DMS53 treated with DMSO at 0.1 percent for 48 hours (cell line): ENCODE measurements around the gene IRF5.

Source experiments
- DNase-seq: peaks from one replicate; lab custom pipeline; 2025; ENCODE audit not compliant: unreplicated experiment; lab: John Stamatoyannopoulos, UW

IRF5 gene

GRCh38 chr7:128919881-128920799, 17.6 kb upstream of the IRF5 start:
- DNase-seq: no peak

- no peak for DNase-seq
These were observed 16.7 kb upstream of the IRF5 start for GRCh38 chr7:128920913-128921582.

GRCh38 chr7:128921866-128922440, 15.8 kb upstream of the IRF5 start:
- DNase-seq: no peak

- DNase-seq: no peak
These were observed 15.0 kb upstream of the IRF5 start for GRCh38 chr7:128922496-128923410.

- DNase-seq: no peak
These were observed 14.3 kb upstream of the IRF5 start for GRCh38 chr7:128923411-128923800.

- DNase-seq: no peak
These were observed 12.8 kb upstream of the IRF5 start for GRCh38 chr7:128924707-128925588.

GRCh38 chr7:128928159-128928813, 9.4 kb upstream of the IRF5 start:
- DNase-seq: no peak

- no peak for DNase-seq
These were observed 8.6 kb upstream of the IRF5 start for GRCh38 chr7:128928882-128929788.

GRCh38 chr7:128931190-128931798, 6.4 kb upstream of the IRF5 start:
- no peak for DNase-seq

- no peak for DNase-seq
These were observed 5.5 kb upstream of the IRF5 start for GRCh38 chr7:128931965-128932861.

DNA sequence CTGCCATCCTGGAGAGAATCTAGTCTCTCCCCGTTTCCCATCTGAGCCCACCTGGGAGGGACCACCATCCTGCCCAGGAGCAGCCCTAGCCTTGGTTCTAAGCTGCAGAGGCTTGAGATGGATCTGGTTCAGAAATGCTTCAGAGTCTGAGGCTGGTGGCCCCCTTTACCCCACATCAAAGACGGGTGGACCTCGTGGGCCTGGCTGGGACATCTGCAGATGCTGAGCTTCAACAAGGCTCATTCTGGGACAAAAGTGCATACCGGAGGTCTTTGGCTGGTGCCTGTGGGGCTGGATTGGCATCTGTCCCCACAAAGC, 4.9 kb upstream of the IRF5 start:
- DNase-seq: no peak

- DNase-seq: no peak
These were observed 4.4 kb upstream of the IRF5 start for GRCh38 chr7:128933180-128933891.

GRCh38 chr7:128934361-128935341, 3.1 kb upstream of the IRF5 start:
- no peak for DNase-seq

GRCh38 chr7:128935342-128935730, 2.4 kb upstream of the IRF5 start:
- DNase-seq: no peak

DNA sequence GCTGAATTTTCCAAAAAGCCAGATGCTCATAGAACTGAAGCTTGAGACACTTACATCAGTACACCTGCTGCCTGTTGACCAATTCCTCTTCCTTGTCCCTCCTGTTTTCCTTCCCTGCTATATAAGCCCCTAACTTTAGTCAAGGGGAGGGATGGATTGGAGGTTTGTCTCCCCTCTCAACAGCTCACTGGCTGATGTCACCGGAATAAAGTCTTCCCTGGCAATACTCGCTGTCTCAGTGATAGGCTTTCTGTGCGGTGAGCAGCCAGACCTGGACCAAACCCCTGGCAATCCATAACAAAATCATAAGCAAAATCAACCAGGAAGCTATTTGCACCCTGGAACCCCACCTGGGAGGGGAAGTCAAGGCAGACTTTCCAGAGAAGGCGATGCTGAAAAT, 929 bp upstream of the IRF5 start:
- no peak for DNase-seq
